ENCODE results near the gene ZDHHC14.

The ZDHHC14 gene

DNA sequence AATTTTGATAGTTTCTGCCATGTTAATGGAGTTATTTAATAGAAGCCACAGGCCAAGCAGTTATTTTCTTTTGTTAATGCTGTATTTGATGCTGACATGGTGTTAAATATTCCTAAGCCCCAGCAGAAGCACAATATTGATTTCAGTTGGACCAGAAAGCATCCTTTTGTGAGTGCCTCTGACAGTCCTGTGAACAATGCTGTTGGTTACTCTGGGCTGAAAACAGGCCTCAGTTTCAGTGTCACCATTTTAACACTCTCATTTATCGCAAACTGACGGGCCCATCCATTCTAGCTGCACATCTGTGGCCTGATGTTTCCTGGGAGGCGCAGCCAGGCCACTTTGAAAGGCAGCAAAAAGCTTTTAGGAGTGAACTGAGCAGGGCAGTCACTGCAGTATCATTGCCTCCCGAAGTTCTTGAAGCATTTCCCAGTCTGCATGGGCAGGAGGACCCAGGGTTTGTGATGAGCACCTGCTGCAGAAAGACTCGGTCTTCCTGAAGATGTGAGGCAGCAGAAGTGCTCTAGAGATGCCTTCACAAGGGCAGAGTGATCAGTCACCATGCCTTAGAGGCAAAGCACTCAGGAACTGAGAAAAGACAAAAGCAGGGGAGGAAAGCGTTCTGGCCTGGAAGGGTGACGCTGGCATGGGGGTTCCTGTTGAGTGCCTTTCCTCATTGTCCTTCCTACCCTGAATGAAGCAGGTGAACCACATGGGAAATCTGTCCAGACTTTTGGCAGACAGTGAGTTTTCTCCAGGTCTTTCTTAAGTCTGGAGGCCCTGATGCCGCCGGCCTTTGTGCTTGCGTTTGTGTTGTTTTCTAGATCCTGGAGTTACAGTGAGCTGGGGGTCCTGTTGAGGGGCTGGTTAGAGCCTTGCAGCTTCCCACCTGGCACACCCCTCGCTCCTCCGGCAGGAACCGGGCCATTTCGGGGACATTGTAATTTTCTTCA lies 74.0 kb downstream of the ZDHHC14 start:
- H3K27ac ChIP-seq, result no peak overlapping the region
- H3K27me3 ChIP-seq (replicated peaks), result no peaks in the 10 kb centered on the region
- DNase-seq, result no peak
- TF ChIP-seq CTCF (IDR thresholded peaks at IDR 0.05; ENCODE audit: low read depth, low read length, missing control alignments), result no peak
- in situ Hi-C loops (cut with HindIII; ENCODE audit: low pct_ligation_motif_present, low sequenced_read_pairs), result no loop called here
- H3K4me3 ChIP-seq (ENCODE audit: low read depth, low read length), result no peak overlapping the region
- no peaks in the 10 kb centered on the region for H3K36me3 ChIP-seq (replicated peaks)

- no peak for DNase-seq
- in situ Hi-C loops (cut with HindIII; ENCODE audit: low pct_ligation_motif_present, low sequenced_read_pairs), result no loop called here
- H3K4me3 ChIP-seq (ENCODE audit: low read depth, low read length), result no peak overlapping the region
- no peak overlapping the region for H3K27ac ChIP-seq
- no peak for TF ChIP-seq CTCF (IDR thresholded peaks at IDR 0.05; ENCODE audit: low read depth, low read length, missing control alignments)
- H3K36me3 ChIP-seq (replicated peaks), result no peaks in the 10 kb centered on the region
- no peaks in the 10 kb centered on the region for H3K27me3 ChIP-seq (replicated peaks)
Observed at GRCh38 chr6:157455731-157456523, 74.9 kb downstream of the ZDHHC14 start.

DNA sequence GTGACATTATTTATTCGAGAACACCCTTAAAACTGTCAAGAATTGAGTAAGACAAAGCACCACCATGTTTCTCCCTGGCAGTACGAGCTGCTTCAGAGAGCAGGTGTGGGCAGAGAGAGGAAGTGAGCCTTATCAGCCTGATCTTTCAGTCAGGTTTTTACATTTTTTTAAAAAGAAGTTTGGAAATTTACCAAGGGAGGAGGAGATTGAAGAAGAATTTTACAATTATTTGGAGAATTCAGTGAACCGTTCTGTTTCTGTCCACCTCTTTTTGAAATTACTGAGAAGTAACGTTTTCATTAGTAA lies 75.5 kb downstream of the ZDHHC14 start:
- Histone ChIP-seq H3K4me3 (ENCODE audit: low read depth, low read length) (no peak overlapping the region), H3K27ac (no peak overlapping the region), H3K36me3 (replicated peaks) (no peaks in the 10 kb centered on the region), H3K27me3 (replicated peaks) (no peaks in the 10 kb centered on the region)
- in situ Hi-C loops (cut with HindIII; ENCODE audit: low pct_ligation_motif_present, low sequenced_read_pairs), result no loop called here
- no peak for TF ChIP-seq CTCF (IDR thresholded peaks at IDR 0.05; ENCODE audit: low read depth, low read length, missing control alignments)
- no peak for DNase-seq

DNA sequence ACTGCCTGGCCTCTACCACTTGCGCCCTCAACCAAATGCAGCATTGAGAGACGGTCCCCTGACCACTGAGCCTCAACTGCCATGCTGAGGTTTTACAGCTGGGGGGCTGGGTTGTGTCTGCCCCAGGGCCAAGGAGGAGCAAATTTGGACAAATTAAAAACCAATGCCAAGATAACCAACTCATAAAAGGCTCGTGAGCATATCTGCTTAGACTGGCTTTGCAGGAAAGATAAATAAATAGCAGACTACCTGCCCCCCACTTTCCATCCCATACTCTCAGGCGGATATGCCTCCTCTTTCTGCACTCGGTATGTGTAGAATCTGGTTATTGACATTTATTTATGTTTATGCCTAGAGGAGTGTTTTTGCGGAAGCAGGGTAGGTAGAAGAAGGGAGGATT lies 76.8 kb downstream of the ZDHHC14 start:
- H3K4me3 ChIP-seq (ENCODE audit: low read depth, low read length), result no peak overlapping the region
- H3K36me3 ChIP-seq (replicated peaks), result no peaks in the 10 kb centered on the region
- DNase-seq, result no peak
- H3K27me3 ChIP-seq (replicated peaks), result no peaks in the 10 kb centered on the region
- in situ Hi-C loops (cut with HindIII; ENCODE audit: low pct_ligation_motif_present, low sequenced_read_pairs), result no loop called here
- no peak overlapping the region for H3K27ac ChIP-seq
- no peak for TF ChIP-seq CTCF (IDR thresholded peaks at IDR 0.05; ENCODE audit: low read depth, low read length, missing control alignments)

DNA sequence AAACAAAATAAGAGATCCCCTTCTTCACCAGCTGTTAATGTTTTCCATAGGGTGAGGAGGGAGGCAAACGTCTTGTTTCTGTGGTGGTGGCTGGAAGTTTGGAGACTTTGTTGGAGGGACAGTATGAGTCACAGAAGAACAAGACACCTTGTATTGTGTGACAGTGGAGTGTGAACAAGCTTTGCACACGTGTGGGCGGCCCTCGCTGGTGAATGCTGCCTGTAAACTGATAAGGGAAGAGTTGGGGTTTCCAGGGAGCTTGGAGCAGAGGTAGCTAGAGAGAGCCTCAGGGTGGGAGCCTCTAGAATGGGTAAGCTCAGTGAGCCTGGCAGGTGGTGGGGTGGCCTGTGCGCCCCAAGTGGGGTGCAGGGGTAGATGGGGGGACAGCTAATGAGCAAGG lies 78.3 kb downstream of the ZDHHC14 start:
- H3K36me3 ChIP-seq (replicated peaks), result no peaks in the 10 kb centered on the region
- DNase-seq, result no peak
- no peaks in the 10 kb centered on the region for H3K27me3 ChIP-seq (replicated peaks)
- no peak for TF ChIP-seq CTCF (IDR thresholded peaks at IDR 0.05; ENCODE audit: low read depth, low read length, missing control alignments)
- no peak overlapping the region for H3K27ac ChIP-seq
- H3K4me3 ChIP-seq (ENCODE audit: low read depth, low read length), result no peak overlapping the region
- in situ Hi-C loops (cut with HindIII; ENCODE audit: low pct_ligation_motif_present, low sequenced_read_pairs), result no loop called here
